ENCODE results near the gene DACH1.
"Not testable (repeated sequence)": the region's sequence is repeated elsewhere in the genome, so short reads cannot be mapped to it uniquely, and the experiment has no call there.

The DACH1 gene

DNA sequence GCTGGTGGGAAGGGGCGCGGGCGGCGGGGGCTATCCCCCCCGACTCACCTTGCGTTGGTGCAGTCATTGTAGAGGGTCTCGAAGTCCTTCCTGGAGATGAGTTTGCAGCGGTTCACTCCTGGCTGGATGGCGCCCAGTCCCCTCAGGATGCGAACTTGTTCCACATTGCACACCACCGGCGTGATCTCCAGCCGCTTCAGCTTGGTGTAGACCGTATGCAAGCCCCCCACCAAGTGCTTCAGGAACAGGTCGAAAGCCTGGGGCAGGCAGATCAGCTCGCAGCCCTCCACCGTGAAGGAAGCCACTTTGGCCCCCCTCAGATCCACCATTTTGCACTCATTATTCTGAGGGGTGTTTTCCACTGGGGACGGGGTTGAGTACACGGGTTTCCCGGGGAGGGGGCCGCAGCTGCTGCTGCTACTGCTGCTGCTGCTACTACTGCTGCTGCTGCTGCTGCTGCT is 1.1 kb downstream of the DACH1 start:
- DNase-seq (ENCODE audit: low spot score): no peak

DNA sequence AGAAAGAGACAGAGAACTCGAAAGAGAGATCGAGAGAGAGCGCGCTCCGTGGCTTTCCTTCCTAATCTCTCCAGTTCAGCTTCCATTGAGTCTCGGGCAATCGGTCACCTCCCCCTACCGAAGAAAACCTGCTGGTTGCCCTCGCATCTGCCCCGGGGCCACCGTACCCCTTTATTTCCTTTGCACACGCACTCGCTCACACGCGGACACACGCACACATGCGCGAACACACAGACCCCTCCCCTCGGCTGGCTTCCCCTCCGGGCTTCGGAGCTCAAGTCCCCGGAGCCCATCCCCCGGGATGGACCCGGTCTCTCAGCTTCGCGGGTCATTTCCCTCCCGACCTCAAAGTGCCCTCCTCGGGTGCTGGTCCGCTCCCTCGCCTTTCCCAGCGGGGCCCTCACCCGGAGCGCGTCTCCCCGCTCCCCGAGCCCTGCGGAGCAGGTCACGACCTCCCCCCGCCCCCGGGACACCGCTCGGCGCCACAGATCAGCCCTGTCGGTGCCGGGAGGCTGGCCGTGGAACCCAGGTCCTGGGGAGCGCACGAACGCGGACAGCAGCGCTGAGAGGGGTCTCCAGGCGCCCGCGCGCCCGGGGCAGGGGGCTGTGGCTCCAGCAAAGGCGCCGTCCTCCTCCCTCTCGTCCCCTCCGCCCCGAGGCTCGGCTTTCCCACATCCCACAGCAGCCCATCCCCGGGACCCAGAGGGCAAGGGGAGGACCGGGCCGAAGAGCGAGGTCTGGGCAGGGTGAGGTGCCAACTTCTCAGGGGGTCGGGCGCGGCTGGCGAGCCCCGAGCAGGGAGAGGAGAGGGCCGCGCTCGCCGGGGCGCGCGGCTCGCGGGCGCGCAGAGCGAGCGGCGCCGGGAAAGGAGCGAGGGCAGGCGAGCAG is 1.8 kb downstream of the DACH1 start:
- DNase-seq (ENCODE audit: low spot score): peak; percentile 51

DNA sequence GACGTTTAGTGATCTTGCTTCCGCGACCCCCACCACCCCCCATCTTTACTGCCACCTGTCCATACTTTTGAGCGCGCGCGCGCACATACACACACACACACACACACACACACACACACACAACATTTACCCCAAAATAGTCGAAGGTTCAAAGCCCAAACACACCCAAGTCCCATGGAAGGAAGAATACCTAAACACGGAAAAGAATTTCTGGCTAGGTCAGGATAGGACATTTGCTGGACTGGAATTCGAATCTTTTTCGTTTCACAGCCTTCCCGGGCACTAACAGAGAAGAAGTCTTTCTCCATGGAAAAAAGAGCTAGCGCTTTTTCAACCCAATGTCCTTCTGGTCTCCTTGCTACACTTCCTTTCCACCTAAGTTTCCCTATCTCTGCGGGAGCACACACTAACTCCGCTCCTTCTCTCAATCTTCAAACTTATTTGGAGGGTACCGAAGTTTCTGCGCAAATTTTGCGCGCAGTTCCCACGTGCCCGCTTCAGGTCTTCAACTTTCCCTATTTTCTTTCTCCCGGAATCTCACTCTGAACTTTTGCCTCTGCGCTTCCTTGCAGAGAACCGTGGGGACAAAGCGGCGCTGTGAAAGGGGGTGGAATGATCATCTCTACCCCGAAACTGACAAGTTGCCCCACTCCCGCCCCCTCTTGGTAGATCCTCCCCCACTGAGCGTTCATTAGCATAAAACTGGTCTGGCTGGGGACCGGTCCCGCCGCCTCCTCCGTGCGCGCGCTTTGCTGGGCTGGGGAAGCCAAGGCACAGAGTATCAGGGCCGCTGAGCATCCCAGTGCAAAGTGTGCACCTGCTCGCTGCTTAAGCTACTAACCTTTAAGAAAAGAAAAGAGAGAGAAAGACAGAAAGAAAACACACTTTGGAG is 2.7 kb downstream of the DACH1 start:
- DNase-seq (ENCODE audit: low spot score): peak; percentile 70

DNA sequence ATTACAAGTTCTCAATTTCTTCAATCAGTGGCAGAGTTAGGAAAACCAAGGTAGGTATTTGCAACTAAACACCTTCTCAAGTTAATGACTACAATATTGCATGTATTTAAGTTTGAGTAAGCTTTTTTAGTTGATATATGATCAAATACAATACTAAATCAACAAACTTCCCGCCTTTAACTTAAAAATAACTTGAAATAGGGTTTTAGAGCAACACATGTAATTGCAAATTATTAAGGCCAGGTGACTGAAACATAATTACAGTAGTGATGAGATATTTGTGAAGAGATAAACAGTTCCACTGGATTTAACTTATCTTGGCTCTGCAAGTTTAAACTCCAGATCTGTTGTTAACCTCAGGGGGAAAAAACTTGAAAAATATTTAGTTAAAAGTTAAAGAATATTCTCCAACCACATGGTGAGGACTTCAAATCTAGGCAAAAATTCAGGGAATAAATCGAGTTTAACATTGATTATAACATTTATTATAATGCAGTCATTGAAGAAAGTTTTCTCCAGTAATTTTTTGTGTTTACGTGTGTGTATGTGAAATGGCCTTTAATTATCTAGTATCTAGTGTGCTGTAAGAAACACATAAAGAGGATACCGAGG is 3.6 kb downstream of the DACH1 start:
- no peak for DNase-seq (ENCODE audit: low spot score)

DNA sequence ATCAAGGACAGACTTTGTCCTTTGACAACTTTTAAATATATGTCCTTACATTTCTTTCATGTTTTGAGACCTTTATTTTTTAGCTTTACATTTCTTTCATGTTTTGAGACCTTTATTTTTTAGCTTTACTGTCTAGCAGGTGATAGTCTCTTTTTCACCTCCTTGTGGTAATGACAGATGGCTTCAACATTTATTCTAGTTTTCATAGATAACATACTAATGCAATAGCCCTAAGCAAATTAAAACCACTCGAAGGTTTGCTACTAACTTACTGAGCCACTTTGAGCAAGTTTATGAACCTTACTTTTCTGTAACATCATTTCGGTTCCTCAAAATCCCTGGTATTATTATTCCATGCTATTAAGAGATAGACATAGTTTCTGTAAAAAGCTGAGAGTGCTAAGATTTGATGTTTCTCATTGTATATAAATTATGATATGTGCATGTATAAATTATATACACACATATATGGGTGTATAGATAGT is 4.5 kb downstream of the DACH1 start:
- no peak for DNase-seq (ENCODE audit: low spot score)

DNA sequence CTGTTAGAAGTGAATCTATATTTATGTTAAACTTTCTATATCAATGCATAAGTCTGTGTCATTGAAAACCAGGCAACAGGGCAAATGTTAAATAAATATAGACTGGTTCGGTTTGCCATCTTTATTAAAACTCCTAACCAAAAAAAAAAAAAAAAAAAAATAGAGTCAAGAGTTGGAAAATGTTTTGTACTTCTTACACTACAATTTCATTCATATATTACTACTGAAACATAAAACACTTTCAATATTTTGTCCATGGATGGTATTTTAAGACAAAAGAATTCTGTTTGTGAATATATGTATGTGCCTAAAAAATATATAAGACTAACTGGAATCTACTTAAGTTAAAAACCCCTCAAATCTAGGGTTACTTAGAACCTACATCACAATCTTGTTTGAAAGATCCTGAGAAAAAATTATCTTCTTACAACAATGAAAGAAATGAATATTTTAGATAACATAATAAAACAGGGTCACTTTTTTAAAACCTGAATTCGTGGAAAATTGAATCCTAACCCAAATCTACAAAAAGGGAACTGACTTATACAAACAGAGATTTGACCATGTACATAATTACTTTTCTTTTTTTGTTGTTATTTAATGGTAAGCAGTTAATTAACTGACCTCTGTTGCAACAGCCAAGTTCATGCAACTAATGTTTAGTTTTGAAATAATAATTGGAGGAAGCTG is 5.1 kb downstream of the DACH1 start:
- DNase-seq (ENCODE audit: low spot score): no peak

DNA sequence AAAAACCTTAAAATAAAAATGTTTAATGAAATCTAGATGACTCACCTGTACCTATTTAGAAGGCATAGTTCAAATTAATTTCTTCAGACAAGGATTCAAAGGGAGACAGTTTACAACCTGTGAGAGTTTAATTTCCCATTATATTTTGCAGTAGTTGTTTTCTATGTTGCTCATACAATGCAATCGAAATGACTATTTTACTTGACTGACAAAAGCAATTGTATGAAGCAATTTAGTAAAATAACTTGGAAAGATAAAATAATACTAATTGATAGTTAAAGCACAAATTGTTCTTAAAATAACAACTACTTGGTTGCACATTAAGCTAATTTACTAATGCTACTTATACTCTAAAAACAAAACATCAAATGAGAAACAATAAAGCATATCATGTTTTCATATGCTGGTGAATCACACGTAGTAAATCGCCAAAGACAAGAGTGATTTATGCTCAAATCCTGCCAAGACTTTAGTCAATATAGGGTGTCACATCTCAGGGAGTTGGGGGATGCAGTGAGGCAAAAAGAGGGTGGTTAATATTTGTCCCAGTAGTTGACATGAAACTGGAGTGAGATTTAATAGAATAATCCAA is 6.4 kb downstream of the DACH1 start:
- no peak for DNase-seq (ENCODE audit: low spot score)

DNA sequence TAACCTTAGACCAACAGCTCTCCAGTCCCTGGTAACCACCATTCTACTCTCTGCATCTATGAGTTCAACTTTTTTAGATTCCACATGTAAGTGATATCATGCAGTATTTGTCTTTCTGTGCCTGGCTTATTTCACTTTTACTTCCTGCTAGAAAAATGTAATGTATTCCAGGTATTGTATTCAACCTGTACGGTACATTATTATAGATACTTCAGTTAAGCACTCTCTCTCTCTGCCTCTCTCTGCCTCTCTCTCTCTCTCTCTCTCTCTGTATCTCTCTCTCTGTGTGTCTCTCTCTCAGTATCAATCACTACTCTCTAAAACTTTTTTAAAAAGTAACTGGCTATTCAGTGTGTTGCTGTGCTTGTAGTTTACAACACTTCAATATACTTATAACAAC is 8.4 kb downstream of the DACH1 start:
- no peak for DNase-seq (ENCODE audit: low spot score)

DNA sequence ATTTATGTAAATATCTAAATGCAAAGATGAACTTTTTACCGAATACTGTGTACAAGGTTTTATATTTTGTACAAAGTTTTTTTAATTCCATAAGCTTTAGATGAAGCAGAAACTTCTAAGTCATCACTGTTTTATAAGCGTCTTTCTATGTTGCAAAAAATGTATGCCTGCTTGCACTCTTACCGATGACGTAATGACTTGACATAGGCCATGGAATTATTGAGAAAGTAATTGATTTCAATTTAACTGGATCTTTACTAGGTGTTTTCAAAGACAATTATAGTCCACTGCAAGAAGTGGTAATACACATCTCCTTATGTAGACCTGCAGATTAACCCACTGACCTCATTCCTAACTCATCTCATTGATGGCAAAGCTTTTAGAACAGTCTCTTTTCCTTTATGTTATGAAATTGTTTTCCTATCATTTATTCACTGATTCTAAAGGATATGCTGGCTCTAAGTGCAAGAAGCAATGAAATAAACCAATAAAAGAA is 10.4 kb downstream of the DACH1 start:
- no peak for DNase-seq (ENCODE audit: low spot score)

DNA sequence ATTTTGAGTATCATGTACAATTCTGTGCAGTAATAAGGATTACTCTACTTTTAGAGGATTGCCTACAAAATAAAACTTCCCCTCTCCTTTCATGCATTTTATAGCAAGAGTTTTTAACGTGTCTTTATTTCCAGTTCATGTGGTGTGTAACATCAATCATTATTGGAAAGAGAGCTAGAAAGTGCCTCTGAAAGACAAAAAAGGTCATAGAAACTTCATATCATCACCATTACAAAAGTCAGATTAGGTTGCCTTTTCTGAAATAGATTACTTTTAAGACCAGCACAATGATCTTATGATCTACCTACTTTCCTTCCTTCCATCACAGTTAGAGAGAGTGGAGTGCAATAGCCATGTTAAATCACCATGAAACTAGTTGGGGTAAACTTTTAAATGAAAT is 12.6 kb downstream of the DACH1 start:
- no peak for DNase-seq (ENCODE audit: low spot score)

DNA sequence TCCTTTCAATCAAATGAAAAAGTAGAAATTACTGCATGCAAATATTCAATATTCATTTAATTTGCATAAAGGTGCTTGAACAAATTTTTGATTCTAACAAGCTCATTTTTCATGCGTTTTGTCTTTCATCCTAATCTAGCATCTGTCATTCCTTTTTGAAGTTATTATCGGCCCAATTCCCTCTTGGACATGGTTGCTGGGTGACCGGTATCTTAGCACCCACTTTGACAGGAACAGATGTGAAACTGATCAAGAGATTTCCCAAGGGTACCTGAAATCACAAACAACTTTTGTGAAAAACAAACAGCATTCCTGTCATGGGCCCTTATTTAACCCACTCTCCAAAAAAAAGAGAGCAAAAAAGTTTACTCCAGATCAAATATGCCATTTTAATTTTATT is 13.3 kb downstream of the DACH1 start:
- DNase-seq (ENCODE audit: low spot score): no peak

DNA sequence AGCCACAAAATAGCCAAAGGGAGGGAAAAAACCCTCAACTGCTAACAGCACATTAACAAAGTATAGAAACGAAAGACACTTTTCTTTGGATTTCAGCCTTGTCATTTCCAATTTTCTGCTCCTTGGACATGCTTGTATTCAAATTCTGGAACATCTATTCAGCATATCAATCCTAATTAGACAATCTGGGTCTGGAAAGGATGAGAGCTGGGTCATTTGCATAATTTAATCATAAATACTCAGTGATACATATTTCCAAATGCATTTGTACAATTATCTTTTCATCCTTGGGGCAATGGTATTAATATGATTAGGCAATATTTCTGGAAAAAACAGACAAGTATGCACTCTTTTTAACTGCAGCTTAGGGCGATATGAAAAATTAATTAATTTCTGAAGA is 14.3 kb downstream of the DACH1 start:
- no peak for DNase-seq (ENCODE audit: low spot score)

DNA sequence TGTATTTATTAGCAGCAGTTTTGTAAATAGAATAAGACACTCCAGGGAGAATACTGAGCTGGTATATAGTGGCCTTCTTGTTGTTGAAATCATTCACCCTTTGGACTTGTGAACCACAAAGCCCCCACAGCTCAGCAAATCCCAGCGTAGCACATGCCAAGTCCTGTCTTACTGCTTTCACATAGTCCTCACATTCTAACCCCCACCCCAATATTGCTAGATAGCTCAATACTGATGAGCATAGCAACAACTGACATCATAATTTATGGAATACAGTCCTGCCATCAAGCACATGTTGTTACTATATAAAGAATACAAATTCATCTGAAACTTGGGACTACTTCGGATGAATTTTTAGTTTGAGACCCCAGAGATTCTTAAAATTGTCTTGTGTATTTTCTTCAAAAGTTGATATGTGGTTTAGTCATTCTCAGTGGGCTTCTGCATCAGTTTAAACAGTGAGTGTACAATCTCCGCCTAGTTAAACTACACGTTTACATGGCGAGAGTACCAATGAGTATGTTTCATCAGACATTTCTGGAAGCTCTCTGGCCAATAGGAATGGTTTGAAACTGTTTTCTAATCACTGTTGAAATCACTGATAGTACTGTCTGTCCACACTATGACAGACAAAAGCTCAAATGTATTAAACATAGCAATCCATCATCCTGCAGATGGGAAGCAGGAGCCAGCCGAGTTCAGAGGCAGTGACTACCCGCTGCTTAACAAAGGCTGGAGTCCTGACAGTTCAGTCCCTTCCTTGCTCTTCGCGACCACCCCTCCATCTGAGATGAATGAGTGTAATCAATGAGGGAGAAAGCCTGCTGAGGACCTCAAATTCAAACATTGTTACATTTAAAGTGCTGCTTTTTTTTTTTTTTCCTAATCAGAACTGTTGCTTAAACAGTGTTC is 15.2 kb downstream of the DACH1 start:
- no peak for DNase-seq (ENCODE audit: low spot score)

DNA sequence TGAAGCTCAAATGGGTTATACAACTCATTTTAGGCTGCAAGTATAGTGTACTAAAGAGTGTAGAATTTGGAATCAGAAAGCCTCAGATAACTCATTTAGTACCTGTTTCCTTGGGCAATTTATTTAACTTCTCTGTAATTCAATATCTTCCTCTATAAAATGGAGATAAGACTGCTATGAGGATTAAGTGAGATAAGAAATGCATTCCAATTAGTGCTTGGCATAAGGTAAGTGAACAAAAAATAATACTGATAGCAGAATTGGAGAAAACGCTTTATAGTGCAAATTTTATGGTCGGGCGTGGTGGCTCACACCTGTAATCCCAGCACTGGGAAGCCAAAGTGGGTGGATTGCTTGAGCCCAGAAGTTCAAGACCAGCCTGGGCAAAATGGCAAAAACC is 25.0 kb downstream of the DACH1 start:
- no peak for DNase-seq (ENCODE audit: low spot score)

DNA sequence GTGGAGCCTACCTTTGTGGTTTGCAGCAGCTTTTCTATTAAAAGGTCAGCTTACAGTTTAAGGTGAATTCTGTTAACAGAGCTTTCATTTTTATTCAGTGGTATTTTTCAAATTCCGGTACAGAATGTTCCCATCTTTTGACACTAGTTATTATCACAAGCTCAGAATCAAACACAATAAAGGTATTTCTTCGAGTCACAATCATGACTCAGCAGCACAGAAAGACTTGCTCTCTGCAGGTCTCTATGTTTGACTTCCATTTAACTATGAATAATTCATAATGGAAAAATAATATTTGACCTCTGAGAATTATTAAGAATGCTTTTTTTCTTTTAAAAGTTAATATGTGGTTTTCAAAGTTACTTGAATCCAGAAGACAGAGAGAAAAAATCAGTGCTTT is 28.2 kb downstream of the DACH1 start:
- DNase-seq (ENCODE audit: low spot score): no peak

DNA sequence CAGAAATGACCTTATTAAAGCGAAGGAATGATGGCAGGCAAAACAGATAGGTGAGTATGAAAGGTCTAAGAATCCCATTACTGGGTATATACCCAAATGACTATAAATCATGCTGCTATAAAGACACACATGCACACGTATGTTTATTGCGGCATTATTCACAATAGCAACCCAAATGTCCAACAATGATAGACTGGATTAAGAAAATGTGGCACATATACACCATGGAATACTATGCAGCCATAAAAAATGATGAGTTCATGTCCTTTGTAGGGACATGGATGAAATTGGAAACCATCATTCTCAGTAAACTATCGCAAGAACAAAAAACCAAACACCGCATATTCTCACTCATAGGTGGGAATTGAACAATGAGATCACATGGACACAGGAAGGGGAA is 29.4 kb downstream of the DACH1 start:
- DNase-seq (ENCODE audit: low spot score): not testable (repeated sequence)

DNA sequence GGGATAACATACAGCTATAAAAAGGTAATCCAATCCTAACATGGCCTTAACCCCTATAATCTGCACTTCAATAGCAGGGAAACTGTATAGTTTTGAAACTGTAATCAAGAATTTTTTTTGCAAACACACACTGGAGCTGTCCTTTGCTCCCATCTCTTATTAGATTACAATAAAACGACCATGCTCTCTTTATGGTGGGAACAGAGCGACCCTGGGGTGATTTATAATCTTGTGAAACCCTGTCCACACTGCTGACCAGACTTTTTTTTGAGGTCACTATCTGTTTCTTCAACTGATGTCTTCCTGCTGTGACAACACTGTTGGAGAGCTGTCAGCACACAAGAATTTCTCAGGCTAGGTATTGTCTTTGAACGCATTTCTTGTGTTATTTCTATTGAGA is 35.3 kb downstream of the DACH1 start:
- DNase-seq (ENCODE audit: low spot score): no peak

DNA sequence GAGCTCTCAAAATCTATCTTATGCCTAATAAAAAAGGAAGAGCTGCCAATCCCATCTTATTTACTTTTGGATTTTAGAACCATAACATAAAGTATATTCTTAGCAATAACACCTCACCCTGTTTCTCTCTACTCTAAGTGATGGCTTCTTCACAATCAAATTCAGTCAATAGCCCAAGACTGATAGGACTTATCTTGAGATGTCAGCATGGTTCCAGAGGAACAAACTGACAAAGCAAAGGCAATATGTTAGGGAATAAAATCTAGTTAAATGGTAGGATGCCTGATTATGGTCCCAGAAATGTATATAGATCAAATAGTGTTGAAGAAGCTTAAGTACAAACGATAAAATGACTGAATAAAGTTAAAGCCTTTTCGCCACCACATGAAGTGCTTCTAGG is 36.3 kb downstream of the DACH1 start:
- no peak for DNase-seq (ENCODE audit: low spot score)

DNA sequence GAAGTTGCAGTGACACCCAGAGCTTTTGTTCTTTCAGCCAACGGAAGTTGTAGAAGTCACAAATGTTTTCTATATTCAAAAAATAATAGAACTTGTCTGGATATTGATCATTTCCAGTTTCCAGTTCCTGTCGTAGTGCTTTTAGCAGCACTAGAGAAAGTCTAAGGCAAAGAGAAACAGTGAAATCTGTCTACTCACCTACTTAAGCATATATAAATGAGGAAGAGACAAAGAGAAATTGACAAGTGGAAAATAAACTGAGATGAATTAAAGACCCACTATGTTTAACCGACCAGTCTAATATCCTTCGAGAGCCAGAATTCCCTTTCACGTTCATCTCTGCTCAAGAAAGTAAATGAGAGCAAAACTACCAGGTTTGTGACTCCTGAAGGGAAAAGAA is 36.7 kb downstream of the DACH1 start:
- no peak for DNase-seq (ENCODE audit: low spot score)

DNA sequence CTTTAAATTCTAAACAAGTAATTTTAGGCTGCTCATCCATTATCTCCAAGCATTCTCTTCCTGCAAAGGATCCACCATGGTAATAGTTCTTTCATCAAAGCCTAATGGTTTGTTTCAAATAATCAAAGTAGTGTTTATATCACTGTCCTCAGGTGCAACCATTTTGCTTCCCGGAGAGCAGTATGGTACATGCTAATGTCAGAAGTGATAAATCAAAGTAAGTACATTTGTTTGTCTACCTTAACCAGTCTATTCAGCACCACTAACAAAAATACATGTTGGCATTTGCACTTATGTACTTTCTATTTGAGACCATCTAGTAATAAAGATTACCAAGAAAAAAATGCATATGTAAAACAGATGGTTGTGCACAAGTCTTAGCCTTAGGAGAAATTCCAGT is 37.5 kb downstream of the DACH1 start:
- no peak for DNase-seq (ENCODE audit: low spot score)
